ENCODE measurements around the gene CCDC80.
"Not testable (repeated sequence)": the region's sequence is repeated elsewhere in the genome, so short reads cannot be mapped to it uniquely, and the experiment has no call there.

The CCDC80 gene

GRCh38 chr3:112572701-112573100 lies 68.2 kb downstream of the CCDC80 start:
- no peak for DNase-seq (ENCODE audit: low read depth)
- TF ChIP-seq CTCF (IDR thresholded peaks at IDR 0.05; ENCODE audit: control insufficient read depth, insufficient read depth, low read depth, low read length, missing control alignments) = no peak
- H3K4me3 ChIP-seq (ENCODE audit: control insufficient read depth, low read depth, low read length) = no peak overlapping the region

GRCh38 chr3:112569265-112569664 lies 71.7 kb downstream of the CCDC80 start:
- H3K4me3 ChIP-seq (ENCODE audit: control insufficient read depth, low read depth, low read length) = no peak overlapping the region
- TF ChIP-seq CTCF (IDR thresholded peaks at IDR 0.05; ENCODE audit: control insufficient read depth, insufficient read depth, low read depth, low read length, missing control alignments) = no peak
- DNase-seq (ENCODE audit: low read depth) = no peak

- no peak for DNase-seq (ENCODE audit: low read depth)
- TF ChIP-seq CTCF (IDR thresholded peaks at IDR 0.05; ENCODE audit: control insufficient read depth, insufficient read depth, low read depth, low read length, missing control alignments) = no peak
- H3K4me3 ChIP-seq (ENCODE audit: control insufficient read depth, low read depth, low read length) = no peak overlapping the region
Measured at GRCh38 chr3:112568642-112569041, 72.3 kb downstream of the CCDC80 start.

- H3K4me3 ChIP-seq (ENCODE audit: control insufficient read depth, low read depth, low read length) = no peak overlapping the region
- TF ChIP-seq CTCF (IDR thresholded peaks at IDR 0.05; ENCODE audit: control insufficient read depth, insufficient read depth, low read depth, low read length, missing control alignments) = no peak
- no peak for DNase-seq (ENCODE audit: low read depth)
Measured at GRCh38 chr3:112564940-112565305, 76.0 kb downstream of the CCDC80 start.

GRCh38 chr3:112564247-112564939 lies 76.5 kb downstream of the CCDC80 start:
- not testable (repeated sequence) for H3K4me3 ChIP-seq (ENCODE audit: control insufficient read depth, low read depth, low read length); DNase-seq (ENCODE audit: low read depth)

- peak; percentile 95 for DNase-seq (ENCODE audit: low read depth)
- no peak for TF ChIP-seq CTCF (IDR thresholded peaks at IDR 0.05; ENCODE audit: control insufficient read depth, insufficient read depth, low read depth, low read length, missing control alignments)
- H3K4me3 ChIP-seq (ENCODE audit: control insufficient read depth, low read depth, low read length) = peak within 1 kb of the TSS; percentile 97
Measured at GRCh38 chr3:112561734-112562529, 79.0 kb downstream of the CCDC80 start, which contains the start of the genes ATG3 and SLC35A5. Gene ATG3 (minus strand): TSS chr3:112561962. CDS start chr3:112561528, 434 bp downstream. Gene SLC35A5 (plus strand): TSS chr3:112562045. CDS start chr3:112563404, 1,359 bp downstream.

- no peak for DNase-seq (ENCODE audit: low read depth)
- no peak for TF ChIP-seq CTCF (IDR thresholded peaks at IDR 0.05; ENCODE audit: control insufficient read depth, insufficient read depth, low read depth, low read length, missing control alignments)
- peak overlapping the region; percentile 97 for H3K4me3 ChIP-seq (ENCODE audit: control insufficient read depth, low read depth, low read length)
Measured at GRCh38 chr3:112561484-112561733, 79.5 kb downstream of the CCDC80 start.
